GM10847 (cell line): Measurements from ENCODE around the gene RBM41.

Experiments used
- POLR2A ChIP-seq: IDR thresholded peaks from 2 replicates; pipeline ENCODE4 v1.6.1; 2011; ENCODE audit not compliant: insufficient read length; ENCODE audit errors: extremely low read depth

The RBM41 gene

GRCh38 chrX:107050195-107050709 is 68.4 kb downstream of the RBM41 start:
- no peak for TF ChIP-seq POLR2A

- TF ChIP-seq POLR2A, result no peak
Observed at GRCh38 chrX:107047622-107048021, 71.0 kb downstream of the RBM41 start.

DNA sequence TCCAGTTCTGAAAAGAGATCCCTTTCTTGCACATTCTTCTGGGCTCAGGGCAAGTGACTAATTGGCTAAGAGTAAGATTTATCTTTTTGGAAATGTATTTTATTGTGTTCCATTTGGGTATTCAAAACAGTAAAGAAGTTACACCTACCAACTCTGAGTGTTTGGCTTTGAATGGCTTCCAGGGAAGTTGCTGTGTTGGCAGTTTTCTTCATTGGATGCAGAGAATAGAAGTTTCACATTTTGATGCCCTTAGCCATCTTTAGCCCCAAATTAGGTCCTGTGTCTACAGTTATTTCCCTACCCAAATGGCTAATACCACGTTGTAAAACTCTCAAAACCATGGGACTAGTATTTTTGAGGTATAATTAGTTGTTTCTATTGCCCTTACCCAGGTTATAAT is 88.9 kb downstream of the RBM41 start:
- no peak for TF ChIP-seq POLR2A

GRCh38 chrX:107025545-107025944 is 93.1 kb downstream of the RBM41 start:
- TF ChIP-seq POLR2A, result no peak

GRCh38 chrX:107014936-107015335 is 103.7 kb downstream of the RBM41 start:
- no peak for TF ChIP-seq POLR2A
